Vagina (tissue), 2 donors: ENCODE results near the gene MAPRE3. TPM values are rescaled to one million over a fixed set of nuclear protein-coding genes. Genes with fewer than 3 reads are reported as not detected.
A peak's percentile ranks its signal among the peaks of the same experiment; 100 is the strongest.

Source experiments
- DNase-seq, 2 donors: peaks; one replicate each; pipeline ENCODE4 v3.0.0-alpha.2; 2017; ENCODE audit errors: extremely low spot score in 2 of 2
- H3K27ac ChIP-seq: fragments of 200-600 bp; sonication (generic); one replicate; pipeline ENCODE4 v1.5.1; 2019
- H3K27me3 ChIP-seq: fragments of 200-600 bp; sonication (generic); one replicate; pipeline ENCODE4 v1.5.1; 2019
- H3K36me3 ChIP-seq, 2 donors: fragments of 200-600 bp; sonication (generic); one replicate each; pipeline ENCODE4 v1.5.1; 2017 to 2019
- H3K4me1 ChIP-seq: fragments of 200-600 bp; sonication (generic); one replicate; pipeline ENCODE4 v1.5.1; 2019
- H3K4me3 ChIP-seq, 2 donors: fragments of 200-600 bp; sonication (generic); 1 replicate in 1 of 2; 2 replicates in 1 of 2; pipeline ENCODE4 v1.5.1; 2016 to 2019
- H3K9me3 ChIP-seq: fragments of 200-600 bp; sonication (generic); one replicate; pipeline ENCODE4 v1.5.1; 2019
- CTCF ChIP-seq, 3 experiments: fragments of 450-650 bp in 2 of 3; fragments of 200-600 bp in 1 of 3; sonication (generic) in 1 of 3; IDR thresholded peaks; one replicate each; pipeline ENCODE4 v1.5.1; 2017 to 2019; ENCODE audit warnings: antibody characterized with exemption in 3 of 3, mild to moderate bottlenecking in 2 of 3, moderate library complexity in 2 of 3
- POLR2A ChIP-seq, 2 donors: fragments of 450-650 bp; IDR thresholded peaks; one replicate each; pipeline ENCODE4 v1.6.1; 2017; ENCODE audit warnings: antibody characterized with exemption in 2 of 2, mild to moderate bottlenecking in 2 of 2, moderate library complexity in 2 of 2
- POLR2AphosphoS5 ChIP-seq, 2 donors: sonication (generic); formaldehyde crosslinking; IDR thresholded peaks; one replicate each; pipeline ENCODE4 v1.9.0; 2017; ENCODE audit warnings: antibody characterized with exemption in 2 of 2, mild to moderate bottlenecking in 2 of 2, low read depth in 1 of 2; ENCODE audit not compliant: insufficient read depth in 1 of 2
- intact Hi-C: fragments of 100-400 bp; cut with DNase I; formaldehyde crosslinking; loops from one replicate; pipeline ENCODE4 v1.15.1; 2023
- total RNA-seq: library from RNA; depleted of rRNA; stranded (reverse); fragments of >200 nt; gene quantifications from one replicate; pipeline ENCODE4 v1.2.3, GENCODE V29; 2016

MAPRE3 gene
- total RNA-seq, 1 donor from 2014 or later = 20.6 TPM

- H3K36me3 ChIP-seq = no peaks in the 10 kb centered on the region
- no peaks in the 10 kb centered on the region for H3K27me3 ChIP-seq
- H3K27ac ChIP-seq = peak overlapping the region; percentile 80
- no peak for DNase-seq
- TF ChIP-seq POLR2A (IDR thresholded peaks at IDR 0.05) (no peak), CTCF (IDR thresholded peaks at IDR 0.05) (no peak), POLR2AphosphoS5 (IDR thresholded peaks at IDR 0.05; ENCODE audit: insufficient read depth in 1 of 2, low read depth in 1 of 2) (peak in 1 of 2 donors; percentile 38)
- intact Hi-C loops = no loop called here
- H3K4me3 ChIP-seq = peak overlapping the region; percentile 74 to 78
- no peaks in the 10 kb centered on the region for H3K9me3 ChIP-seq
- peaks cover 22% of the 10 kb centered on the region for H3K4me1 ChIP-seq
These were observed 641 bp downstream of the MAPRE3 start for GRCh38 chr2:26970928-26971627.

GRCh38 chr2:26971911-26972786, 1.7 kb downstream of the MAPRE3 start:
- no peak overlapping the region for H3K27ac ChIP-seq
- intact Hi-C loops = no loop called here
- H3K36me3 ChIP-seq = no peaks in the 10 kb centered on the region
- H3K4me3 ChIP-seq = peak overlapping the region in 1 of 2 donors; percentile 78
- no peak for DNase-seq
- no peaks in the 10 kb centered on the region for H3K27me3 ChIP-seq
- TF ChIP-seq POLR2AphosphoS5 (IDR thresholded peaks at IDR 0.05; ENCODE audit: insufficient read depth in 1 of 2, low read depth in 1 of 2) = no peak
- TF ChIP-seq POLR2A (IDR thresholded peaks at IDR 0.05) = no peak
- TF ChIP-seq CTCF (IDR thresholded peaks at IDR 0.05) = no peak
- no peaks in the 10 kb centered on the region for H3K9me3 ChIP-seq
- peaks cover 22% of the 10 kb centered on the region for H3K4me1 ChIP-seq

- no peak for DNase-seq
- H3K27ac ChIP-seq = no peak overlapping the region
- no peak overlapping the region for H3K4me3 ChIP-seq
- H3K27me3 ChIP-seq = no peaks in the 10 kb centered on the region
- no peaks in the 10 kb centered on the region for H3K9me3 ChIP-seq
- TF ChIP-seq CTCF (IDR thresholded peaks at IDR 0.05) = no peak
- no peak for TF ChIP-seq POLR2A (IDR thresholded peaks at IDR 0.05)
- no peak for TF ChIP-seq POLR2AphosphoS5 (IDR thresholded peaks at IDR 0.05; ENCODE audit: insufficient read depth in 1 of 2, low read depth in 1 of 2)
- peaks cover 24% of the 10 kb centered on the region for H3K4me1 ChIP-seq
- intact Hi-C loops = no loop called here
- H3K36me3 ChIP-seq = no peaks in the 10 kb centered on the region
These were observed 3.9 kb downstream of the MAPRE3 start for GRCh38 chr2:26974352-26974751.

GRCh38 chr2:26975102-26975501, 4.7 kb downstream of the MAPRE3 start:
- Histone ChIP-seq H3K27me3 (no peaks in the 10 kb centered on the region), H3K9me3 (no peaks in the 10 kb centered on the region), H3K27ac (no peak overlapping the region), H3K4me1 (peaks cover 27% of the 10 kb centered on the region), H3K36me3 (no peaks in the 10 kb centered on the region), H3K4me3 (no peak overlapping the region)
- DNase-seq = no peak
- intact Hi-C loops = no loop called here
- TF ChIP-seq POLR2A (IDR thresholded peaks at IDR 0.05) (no peak), POLR2AphosphoS5 (IDR thresholded peaks at IDR 0.05; ENCODE audit: insufficient read depth in 1 of 2, low read depth in 1 of 2) (no peak), CTCF (IDR thresholded peaks at IDR 0.05) (no peak)
